ENCODE results near the gene FBLN1.

FBLN1 gene

GRCh38 chr22:45504373-45505341 lies 2.0 kb downstream of the FBLN1 start:
- peak; percentile 34 to 41 for DNase-seq (ENCODE audit: low read depth in 2 of 2)

- no peak for DNase-seq (ENCODE audit: low read depth in 2 of 2)
Observed at GRCh38 chr22:45505991-45506747, 3.5 kb downstream of the FBLN1 start.

- DNase-seq (ENCODE audit: low read depth in 2 of 2): no peak
Observed at GRCh38 chr22:45506816-45507360, 4.2 kb downstream of the FBLN1 start.

GRCh38 chr22:45507798-45508197 lies 5.1 kb downstream of the FBLN1 start:
- DNase-seq (ENCODE audit: low read depth in 2 of 2): no peak

- DNase-seq (ENCODE audit: low read depth in 2 of 2): no peak
Observed at GRCh38 chr22:45508814-45509213, 6.1 kb downstream of the FBLN1 start.

- no peak for DNase-seq (ENCODE audit: low read depth in 2 of 2)
Observed at GRCh38 chr22:45510376-45511232, 7.9 kb downstream of the FBLN1 start.

- DNase-seq (ENCODE audit: low read depth in 2 of 2): peak; percentile 46 to 54
Observed at GRCh38 chr22:45511847-45512261, 9.2 kb downstream of the FBLN1 start.

- no peak for DNase-seq (ENCODE audit: low read depth in 2 of 2)
Observed at GRCh38 chr22:45512363-45512762, 9.7 kb downstream of the FBLN1 start.

- DNase-seq (ENCODE audit: low read depth in 2 of 2): no peak
Observed at GRCh38 chr22:45515676-45516075, 13.0 kb downstream of the FBLN1 start.

GRCh38 chr22:45516163-45516562 lies 13.5 kb downstream of the FBLN1 start:
- no peak for DNase-seq (ENCODE audit: low read depth in 2 of 2)

- DNase-seq (ENCODE audit: low read depth in 2 of 2): no peak
Observed at GRCh38 chr22:45516923-45517675, 14.4 kb downstream of the FBLN1 start.

- DNase-seq (ENCODE audit: low read depth in 2 of 2): no peak
Observed at GRCh38 chr22:45518136-45518535, 15.5 kb downstream of the FBLN1 start.

GRCh38 chr22:45518580-45518991 lies 15.9 kb downstream of the FBLN1 start:
- no peak for DNase-seq (ENCODE audit: low read depth in 2 of 2)

GRCh38 chr22:45521178-45521577 lies 18.5 kb downstream of the FBLN1 start:
- DNase-seq (ENCODE audit: low read depth in 2 of 2): no peak

- no peak for DNase-seq (ENCODE audit: low read depth in 2 of 2)
Observed at GRCh38 chr22:45522462-45522861, 19.8 kb downstream of the FBLN1 start.

GRCh38 chr22:45524157-45524556 lies 21.5 kb downstream of the FBLN1 start:
- DNase-seq (ENCODE audit: low read depth in 2 of 2): no peak

- DNase-seq (ENCODE audit: low read depth in 2 of 2): no peak
Observed at GRCh38 chr22:45524966-45525365, 22.3 kb downstream of the FBLN1 start.

GRCh38 chr22:45525480-45525879 lies 22.8 kb downstream of the FBLN1 start:
- no peak for DNase-seq (ENCODE audit: low read depth in 2 of 2)

GRCh38 chr22:45526281-45526680 lies 23.6 kb downstream of the FBLN1 start:
- no peak for DNase-seq (ENCODE audit: low read depth in 2 of 2)

- DNase-seq (ENCODE audit: low read depth in 2 of 2): no peak
Observed at GRCh38 chr22:45526768-45527360, 24.2 kb downstream of the FBLN1 start.
